Measurements from ENCODE around the gene LAMA2.

GRCh38 chr6:129264480-129265045 lies 381.6 kb downstream of the LAMA2 start:
- TF ChIP-seq MAX (IDR thresholded peaks at IDR 0.05; ENCODE audit: low read depth, low read length), result no peak
- no peak for TF ChIP-seq CTCF (IDR thresholded peaks at IDR 0.05; ENCODE audit: low read depth, low read length)
- no peak for TF ChIP-seq POLR2A (IDR thresholded peaks at IDR 0.05; ENCODE audit: extremely low read depth, insufficient read length)

All from NB4 (cell line).